GM18511 (cell line): ENCODE measurements around the gene TFCP2L1.
"Not testable (repeated sequence)": the region's sequence is repeated elsewhere in the genome, so short reads cannot be mapped to it uniquely, and the experiment has no call there.

ENCODE experiments used
- ATAC-seq: cut with Tn5 transposase; IDR thresholded peaks from one replicate; pipeline ENCODE4 v1.9.1; 2021; ENCODE audit warnings: mild to moderate bottlenecking, moderate library complexity; ENCODE audit not compliant: unreplicated experiment

The TFCP2L1 gene

DNA sequence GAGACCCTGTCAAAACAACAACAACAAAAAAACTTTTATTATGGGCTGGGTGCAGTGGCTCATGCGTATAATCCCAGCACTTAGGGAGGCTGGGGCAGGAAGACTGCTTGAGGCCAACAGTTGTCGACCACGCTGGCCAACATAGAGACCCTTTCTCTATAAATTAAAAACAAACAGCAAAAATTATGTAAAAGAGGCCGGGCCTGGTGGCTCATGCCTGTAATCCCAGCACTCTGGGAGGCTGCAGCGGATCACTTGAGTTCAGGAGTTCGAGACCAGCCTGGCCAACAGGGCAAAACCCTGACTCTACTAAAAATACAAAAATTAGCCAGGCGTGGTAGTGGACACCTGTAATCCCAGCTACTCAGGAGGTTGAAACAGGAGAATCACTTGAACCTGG, 15.6 kb downstream of the TFCP2L1 start:
- not testable (repeated sequence) for ATAC-seq

DNA sequence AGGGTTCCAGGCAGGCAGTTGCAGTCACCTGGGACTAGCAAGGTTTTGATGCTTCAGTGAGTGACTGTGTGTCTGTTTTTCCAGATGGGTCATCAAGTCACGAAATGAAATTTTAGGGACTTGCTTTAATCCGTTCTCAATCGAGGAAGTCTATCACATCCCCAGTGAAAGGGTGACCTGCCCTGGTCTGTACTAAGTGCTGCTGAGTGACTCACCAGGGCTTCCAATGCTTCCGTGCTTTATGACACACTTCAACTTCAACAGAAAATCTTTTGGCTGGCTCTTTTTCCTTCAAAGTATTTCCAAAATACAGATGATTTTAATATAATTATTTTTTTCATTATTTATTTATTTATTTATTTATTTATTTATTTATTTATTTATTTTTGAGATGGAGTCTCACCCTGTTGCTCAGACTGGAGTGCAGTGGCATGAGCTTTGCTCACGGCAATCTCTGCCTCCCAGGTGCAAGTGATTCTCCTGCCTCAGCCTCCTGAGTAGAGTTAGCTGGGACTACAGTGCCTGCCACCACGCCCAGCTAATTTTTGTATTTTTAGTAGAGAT, 18.4 kb downstream of the TFCP2L1 start:
- no peak for ATAC-seq

DNA sequence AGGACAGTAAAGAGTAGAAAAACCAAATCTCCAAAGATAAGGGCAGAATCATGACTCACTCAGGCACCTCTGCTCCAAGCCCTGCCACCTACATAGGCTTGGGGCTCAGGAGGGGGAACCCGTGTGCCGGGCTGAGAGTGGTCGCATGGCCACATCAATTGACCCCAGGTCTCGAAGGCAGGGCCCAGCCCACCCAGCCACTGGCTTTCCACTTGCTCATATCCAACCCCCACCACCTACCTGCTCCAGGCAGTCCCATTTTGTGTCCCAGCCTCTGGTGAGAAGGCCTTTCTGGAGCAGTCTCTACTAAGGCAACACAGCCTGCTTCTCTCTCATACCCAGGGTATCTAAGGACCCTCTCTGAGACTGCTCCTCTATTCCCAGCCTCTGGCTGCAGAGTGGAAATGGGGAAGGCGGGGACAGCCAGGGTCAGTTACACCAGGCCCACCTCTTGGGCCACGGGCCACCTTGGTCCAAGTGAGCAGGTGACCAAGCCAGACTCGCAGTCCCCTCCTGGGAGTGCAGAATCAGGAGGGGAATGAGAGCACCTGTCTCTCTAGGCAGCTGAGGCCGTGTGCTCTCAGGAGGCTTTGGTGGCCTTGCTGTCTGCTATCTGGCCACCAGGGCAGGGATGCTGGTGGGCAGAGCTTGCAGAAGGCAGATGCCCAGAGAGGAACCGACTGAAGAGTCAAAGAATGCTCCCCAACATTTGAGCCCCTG, 20.8 kb downstream of the TFCP2L1 start:
- no peak for ATAC-seq

DNA sequence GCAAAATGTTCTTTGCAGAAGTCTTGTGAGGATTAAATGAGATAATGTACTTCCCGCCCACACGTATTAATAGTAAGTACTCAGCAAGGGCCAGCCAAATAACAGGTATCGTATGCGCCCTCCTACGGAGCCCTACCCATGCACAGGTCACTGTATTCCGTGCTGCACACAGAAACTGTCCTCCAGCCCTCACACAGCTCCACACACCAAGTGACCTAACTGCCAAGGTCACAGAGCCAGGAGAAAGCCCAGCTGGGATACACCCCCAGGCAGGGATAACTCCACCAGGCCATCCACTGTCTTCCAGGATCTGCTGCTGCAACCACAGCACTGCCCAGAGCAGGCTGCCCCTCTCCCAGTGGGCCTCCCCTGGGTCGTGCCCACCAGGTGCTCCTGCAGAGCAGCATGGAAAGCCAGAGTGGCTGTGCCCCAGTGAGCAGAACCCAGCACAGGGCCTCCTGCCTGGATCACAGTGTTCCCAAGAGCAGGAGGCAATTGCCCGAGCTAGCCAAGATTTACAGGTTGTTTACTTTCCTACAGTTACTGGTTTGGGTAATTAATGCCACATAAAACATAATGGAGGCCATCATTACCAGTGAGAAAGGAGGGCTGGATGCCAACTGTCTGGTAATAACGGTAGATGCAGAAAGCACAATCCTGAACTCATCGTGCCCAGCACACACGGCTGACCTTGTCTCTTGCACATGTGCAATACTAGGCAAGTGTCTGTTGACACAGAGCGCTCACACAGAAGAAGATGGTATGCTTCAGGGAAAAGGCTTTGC, 24.4 kb downstream of the TFCP2L1 start:
- no peak for ATAC-seq

DNA sequence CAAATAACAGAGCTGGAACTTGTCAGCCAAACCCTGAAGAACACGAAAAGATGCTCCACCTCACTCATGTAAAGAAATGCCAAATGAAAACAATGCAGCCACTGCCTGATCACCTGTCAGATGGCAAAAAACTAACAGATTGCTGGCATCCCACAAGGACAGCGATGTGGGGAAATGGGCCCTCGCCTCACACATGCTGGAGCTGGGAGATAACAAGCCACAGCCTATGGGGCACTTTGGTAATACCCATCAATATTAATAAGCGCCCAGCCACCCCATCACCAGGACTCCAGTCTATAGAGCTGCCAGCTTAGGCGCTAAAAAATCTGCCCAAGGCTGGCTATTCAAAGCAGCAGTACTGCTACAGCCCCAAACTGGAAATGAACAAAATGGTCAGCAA, 27.0 kb downstream of the TFCP2L1 start:
- ATAC-seq, result no peak

DNA sequence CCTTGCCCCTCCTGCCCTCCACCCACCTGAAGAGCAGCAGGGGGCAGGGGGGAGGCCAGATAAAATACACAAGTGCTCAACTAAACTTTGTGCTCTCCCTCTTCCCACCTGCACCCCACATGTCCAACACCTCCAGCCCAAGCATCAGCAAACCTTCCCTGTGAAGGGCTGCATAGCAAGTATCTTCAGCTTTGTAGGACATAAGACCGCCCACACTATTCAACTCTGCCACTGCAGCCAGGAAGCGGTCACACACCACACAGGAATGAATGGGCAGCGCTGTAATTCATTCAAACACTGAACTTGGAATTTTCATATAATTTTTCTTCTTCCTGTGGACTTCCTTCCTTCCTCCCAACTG, 27.5 kb downstream of the TFCP2L1 start:
- ATAC-seq, result no peak

DNA sequence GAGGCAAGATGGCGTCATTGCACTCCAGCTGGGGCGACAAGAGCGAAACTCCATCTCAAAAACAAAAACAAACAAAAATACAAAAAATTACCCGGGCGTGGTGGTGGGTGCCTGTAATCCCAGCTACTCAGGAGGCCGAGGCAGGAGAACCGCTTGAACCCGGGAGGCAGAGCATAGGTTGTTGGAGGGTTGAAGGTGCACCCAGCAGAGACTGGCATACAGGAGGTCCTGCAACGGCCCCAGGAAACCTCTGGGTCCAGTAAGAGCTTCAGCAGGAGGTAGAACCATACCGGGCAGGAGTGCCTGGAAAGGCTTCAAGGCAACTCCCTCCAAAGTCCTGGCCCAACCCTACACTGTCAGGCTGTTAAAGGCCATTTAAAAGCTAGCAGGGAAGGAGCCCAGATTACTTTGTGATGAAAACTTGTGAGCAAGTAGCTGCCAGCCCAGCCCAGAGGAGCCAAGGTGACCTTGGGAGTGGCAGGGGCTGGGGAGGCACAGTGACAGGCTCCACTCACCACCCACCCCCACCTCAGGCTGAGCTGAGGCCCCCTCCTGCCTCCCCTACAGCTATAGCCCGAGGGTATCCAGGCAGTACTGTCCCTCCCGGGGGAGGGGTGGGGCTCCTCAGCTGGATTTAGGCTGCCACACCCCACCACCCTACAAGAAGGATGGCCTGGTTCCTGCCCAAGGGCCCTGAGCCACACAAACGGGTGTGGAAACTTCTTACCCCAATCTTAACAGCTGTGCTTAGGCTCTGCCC, 28.1 kb downstream of the TFCP2L1 start:
- ATAC-seq, result no peak

DNA sequence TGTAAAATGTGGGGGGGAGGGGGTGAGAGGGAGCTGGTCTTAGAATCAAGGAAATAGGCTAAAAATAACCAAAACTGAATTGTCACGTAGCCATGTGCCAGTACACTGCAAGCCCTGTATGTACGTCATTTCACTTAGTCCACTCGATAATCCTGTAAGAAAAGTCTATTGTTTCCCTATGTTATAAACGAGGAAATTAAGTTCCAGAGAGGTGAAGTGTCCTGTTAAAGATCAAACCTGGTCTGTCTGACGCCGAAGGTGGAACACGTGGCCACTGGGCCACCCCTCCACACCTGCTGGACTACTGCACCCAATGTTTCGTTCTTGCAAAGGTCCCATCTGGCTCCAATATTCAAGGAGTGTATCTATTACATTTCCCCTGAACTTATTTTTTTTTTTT, 29.6 kb downstream of the TFCP2L1 start:
- ATAC-seq, result no peak

DNA sequence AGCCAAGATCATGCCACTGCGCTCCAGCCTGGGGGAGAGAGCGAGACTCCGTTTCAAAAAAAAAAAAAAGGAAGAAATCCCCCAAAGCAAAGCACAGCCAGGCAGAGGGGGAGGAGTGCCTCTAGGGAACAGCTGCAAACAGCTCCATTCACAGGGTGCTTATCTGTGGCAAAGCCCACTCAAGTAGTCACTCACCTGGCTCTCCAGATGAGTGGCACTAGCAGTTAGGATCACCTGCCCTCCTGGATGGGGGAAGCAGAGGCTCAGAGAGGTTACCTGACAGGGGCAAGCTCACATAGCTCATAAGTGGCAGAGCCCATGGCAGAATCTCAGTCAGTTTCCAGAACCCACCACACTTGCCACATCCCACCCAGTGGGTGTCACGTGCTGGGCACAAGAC, 30.3 kb downstream of the TFCP2L1 start:
- ATAC-seq, result no peak

DNA sequence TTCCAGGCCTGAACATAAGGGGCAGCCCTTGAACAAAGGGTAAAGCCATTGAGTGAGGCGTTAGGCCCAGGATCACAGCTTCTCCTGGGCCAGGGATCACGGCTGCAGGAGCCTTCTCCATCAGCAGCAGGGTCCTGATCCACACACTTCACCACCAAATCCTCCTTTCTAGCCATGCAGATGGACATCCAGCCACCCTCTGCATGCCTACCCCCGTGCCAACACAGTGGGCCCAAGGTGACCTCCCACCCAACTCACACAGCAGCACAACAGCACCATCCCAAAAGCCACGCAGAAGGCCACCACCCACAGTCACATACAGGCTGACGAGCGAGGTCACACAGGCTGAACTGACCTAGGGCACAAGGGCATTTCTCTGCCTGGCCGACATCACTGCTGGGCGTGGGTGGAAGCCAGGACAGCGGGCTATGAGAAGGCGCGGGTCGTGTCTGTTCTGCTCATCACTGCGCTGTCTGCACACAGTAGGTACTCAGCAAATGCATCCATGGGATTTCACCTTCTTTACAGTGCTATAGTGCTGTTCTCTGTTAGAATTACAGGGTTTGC, 31.2 kb downstream of the TFCP2L1 start:
- ATAC-seq, result no peak

DNA sequence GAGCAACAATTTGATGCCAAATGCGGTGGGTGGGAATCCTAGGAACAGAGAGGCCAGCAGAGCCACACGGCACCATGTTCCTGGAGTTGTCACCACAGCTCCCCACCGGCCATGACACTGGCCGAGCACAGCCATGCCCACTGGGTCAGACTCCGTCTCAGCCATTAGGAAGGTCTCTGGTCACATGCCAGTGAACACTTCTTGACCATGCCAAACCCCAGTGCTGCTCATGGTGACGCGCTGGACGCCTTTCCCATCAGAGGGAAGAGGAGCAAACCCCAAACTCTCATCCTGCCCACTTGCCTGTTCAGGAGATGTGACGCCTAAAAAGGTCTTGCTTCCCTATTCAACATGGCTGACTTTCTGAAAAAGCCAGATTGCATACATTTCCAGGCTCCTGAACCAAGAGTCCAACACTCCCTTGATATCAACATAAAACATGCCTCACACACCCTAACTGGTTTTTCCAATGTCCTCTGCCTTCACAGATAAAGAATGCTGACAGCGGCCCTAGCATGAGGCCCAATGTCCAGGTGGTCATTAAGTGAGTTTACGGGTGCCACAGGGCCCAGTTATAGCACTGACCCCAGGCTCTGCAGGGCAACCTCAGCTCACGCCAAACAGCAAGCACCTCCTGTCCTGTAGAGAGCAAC, 31.9 kb downstream of the TFCP2L1 start:
- no peak for ATAC-seq

DNA sequence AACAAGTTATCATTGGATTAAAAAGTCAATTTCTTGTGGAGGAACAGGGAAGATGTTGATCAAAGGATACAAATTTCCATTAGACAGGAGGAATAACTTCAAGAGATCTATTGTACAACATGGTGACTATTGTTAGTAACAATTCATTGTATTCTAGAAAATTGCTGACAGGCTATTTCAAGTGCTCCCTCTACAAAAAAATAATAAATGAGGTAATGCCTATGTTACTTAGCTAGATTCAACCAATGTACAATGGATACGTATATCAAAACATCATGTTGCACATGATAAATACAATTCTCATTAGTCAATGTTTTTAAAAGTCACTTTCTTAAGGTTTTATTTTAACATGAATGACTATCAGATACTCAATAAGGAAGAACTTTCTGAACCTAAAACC, 33.5 kb downstream of the TFCP2L1 start:
- no peak for ATAC-seq

DNA sequence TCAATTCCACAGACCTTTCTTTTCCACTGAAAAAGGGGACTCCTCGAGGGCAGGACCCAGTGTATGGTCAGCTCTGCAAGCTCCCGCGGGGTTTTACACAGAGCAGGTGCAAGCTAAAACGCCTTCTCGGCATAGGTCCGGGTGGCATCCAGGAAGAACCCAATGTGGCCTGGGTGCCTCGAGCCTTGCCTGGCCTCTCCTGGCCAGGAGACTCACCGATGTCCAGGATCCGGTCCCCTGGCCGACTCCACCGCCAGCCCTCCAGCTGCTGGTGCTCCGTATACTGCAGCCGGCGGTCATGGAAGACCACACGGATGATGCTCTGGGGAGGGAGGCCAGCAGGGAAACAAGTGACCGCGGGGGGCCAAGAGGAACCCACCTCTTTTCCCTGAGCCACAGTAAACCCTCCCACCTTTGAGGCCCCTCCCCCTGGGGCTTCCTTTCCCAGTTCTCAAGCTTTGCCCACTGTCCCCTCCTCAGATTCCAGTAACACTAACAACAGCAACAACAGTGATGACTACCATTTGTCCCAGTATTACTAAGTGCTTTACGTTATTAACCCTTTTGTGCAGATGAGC, 36.1 kb downstream of the TFCP2L1 start:
- ATAC-seq, result no peak

DNA sequence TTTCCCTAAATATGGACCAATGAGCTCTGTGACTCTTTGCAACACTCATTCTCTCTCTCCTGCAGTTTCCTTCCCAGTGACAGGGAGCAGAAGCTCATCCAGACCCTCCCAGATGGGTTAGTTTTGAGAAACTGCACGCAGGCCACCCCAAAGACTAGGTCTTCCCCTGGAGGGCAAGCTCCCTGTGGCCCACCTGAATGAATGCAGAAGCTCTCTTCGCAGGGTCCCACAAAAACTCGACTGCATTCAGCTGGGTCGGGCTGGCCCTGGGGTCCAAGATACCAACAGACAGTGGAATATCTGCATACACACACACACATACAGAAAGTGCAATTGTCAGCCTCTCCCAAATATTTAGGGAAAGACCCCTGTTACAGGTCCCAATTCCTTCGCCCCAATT, 37.0 kb downstream of the TFCP2L1 start:
- no peak for ATAC-seq

DNA sequence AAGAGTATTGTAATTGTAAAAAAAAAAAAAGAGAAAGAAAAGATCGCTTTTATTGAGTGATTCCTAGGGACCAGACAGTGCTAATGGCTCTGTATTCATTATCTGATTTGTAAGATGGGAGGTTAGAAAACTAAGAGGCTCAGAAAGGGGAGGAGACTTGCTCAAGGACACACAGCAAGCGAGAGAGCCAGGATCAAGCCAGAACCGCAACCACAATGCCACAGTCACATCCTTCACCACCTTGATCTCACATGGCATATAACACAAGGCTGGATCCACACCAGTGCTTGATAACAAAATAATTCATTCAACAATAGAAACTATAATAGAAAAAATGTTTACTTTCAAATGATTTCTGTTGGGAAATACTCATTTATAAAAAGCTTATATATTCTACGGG, 37.5 kb downstream of the TFCP2L1 start:
- no peak for ATAC-seq

DNA sequence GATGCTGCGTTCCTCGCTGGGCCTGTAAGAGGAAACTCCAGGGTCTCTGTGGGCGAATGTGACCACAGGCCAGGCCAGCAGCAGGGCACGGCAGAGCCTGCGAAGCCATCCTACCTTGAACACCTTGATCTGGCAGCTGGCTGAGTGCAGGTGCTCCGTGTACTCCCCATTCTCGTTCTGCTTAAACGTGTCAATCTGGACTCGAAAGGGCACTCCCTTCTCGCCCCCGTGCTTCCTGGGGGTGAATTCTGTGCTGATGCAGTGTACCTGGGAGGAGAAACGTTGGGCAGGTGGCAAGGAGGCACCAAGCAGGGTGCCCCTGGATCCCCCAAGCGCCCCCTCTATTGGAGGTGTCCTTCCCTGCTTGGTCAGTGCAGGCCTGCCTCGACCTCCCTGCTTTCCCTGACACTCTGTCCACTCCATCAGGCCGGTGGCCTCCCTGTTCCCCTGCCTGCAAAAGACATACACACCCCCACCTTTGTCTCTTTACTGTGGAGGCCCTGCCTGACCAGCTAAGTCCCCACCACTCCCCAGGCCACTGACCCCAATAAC, 38.2 kb downstream of the TFCP2L1 start:
- ATAC-seq, result no peak

DNA sequence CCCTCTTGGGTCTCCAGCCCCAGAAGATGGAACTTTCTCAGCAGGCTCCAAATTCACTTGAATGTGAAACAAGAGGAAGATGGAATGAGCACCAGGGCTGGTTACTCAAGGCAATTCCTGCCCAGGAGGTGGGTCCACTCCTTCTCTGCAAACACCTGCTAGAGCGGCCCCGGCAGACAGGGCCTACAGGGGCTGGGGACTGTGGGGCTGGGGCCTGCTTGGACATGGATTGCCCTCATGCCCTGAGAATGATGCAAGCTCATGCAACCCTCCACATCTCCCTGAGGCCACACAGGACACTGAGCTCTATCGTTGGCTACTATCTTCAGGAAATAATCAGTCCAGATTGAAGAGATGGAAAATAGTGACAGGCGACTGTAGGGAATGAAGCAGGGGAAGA, 39.1 kb downstream of the TFCP2L1 start:
- no peak for ATAC-seq

DNA sequence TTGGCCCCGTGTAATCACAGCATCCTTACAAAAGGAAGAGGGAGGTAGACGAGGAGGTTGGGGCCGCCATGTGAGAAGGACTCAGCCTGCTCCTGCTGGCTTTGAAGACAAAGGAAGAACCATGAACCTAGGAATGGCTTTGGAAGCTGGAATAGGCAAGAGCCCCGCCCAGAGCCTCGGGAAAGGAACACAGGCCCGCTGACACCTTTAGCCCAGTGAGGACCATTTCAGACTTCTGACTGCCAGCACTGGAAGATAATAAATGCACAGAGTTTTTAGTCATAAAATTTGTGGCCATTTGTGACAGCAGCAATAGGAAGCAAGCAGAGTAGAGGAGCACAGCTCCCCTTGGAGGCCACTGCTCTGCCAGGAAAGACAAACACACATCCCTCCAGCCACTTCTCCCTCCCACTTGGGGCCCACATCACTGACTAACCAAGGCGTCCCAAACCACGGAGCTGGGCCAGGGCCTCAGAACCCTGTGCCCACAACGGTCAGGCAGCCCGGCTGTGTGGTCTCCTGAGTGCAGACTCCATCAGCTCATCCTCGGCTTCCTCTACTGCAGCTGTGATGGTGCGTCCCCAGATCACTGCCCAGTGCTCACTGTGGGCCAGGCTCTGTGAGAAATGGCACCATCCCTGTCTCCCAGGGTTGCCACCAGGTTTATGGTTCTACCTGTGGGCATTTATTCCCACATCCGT, 39.7 kb downstream of the TFCP2L1 start:
- ATAC-seq, result no peak

DNA sequence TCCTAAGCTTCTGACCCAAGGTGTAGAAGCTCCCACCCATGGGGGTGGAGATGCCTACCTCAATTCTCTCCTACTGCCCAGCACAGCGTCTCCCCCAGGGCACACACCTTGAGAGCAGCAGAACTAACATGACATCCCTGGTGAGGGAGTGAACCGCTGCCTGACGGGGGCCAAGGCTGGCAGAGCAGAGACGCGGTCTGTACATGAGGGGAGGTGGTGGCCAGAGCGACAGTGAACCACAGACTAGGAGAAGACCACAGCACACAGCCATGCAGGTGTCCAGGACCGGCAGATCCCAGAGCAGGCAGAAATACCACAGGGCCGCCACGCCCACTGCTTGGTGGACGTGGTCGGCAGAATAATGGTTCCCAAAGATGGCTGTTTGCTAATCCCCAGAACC, 40.4 kb downstream of the TFCP2L1 start:
- ATAC-seq, result no peak
